HG03342 (cell line): ENCODE measurements around the gene TSPAN14.
"Not testable (repeated sequence)": the region's sequence is repeated elsewhere in the genome, so short reads cannot be mapped to it uniquely, and the experiment has no call there.

Experiments
- ATAC-seq: cut with Tn5 transposase; IDR thresholded peaks from one replicate; pipeline ENCODE4 v1.9.1; 2021; ENCODE audit warnings: mild to moderate bottlenecking, moderate library complexity; ENCODE audit not compliant: unreplicated experiment

Gene TSPAN14

GRCh38 chr10:80539421-80540031, 85.4 kb downstream of the TSPAN14 start:
- ATAC-seq: no peak

- ATAC-seq: no peak
Observed at GRCh38 chr10:80540136-80540535, 86.0 kb downstream of the TSPAN14 start.

GRCh38 chr10:80540618-80540980, 86.5 kb downstream of the TSPAN14 start:
- no peak for ATAC-seq

GRCh38 chr10:80540981-80541750, 87.1 kb downstream of the TSPAN14 start:
- peak; percentile 66 for ATAC-seq

GRCh38 chr10:80542053-80542452, 87.9 kb downstream of the TSPAN14 start:
- no peak for ATAC-seq

- ATAC-seq: no peak
Observed at GRCh38 chr10:80542652-80543318, 88.7 kb downstream of the TSPAN14 start.

GRCh38 chr10:80543319-80543672, 89.2 kb downstream of the TSPAN14 start:
- ATAC-seq: not testable (repeated sequence)

GRCh38 chr10:80544316-80544953, 90.3 kb downstream of the TSPAN14 start:
- ATAC-seq: no peak

- ATAC-seq: no peak
Observed at GRCh38 chr10:80545258-80545881, 91.3 kb downstream of the TSPAN14 start.

GRCh38 chr10:80552151-80552646, 98.1 kb downstream of the TSPAN14 start:
- no peak for ATAC-seq

GRCh38 chr10:80553436-80553835, 99.3 kb downstream of the TSPAN14 start:
- no peak for ATAC-seq

GRCh38 chr10:80554050-80554449, 99.9 kb downstream of the TSPAN14 start:
- no peak for ATAC-seq

GRCh38 chr10:80555415-80555814, 101.3 kb downstream of the TSPAN14 start:
- ATAC-seq: no peak

- no peak for ATAC-seq
Observed at GRCh38 chr10:80561950-80562349, 107.8 kb downstream of the TSPAN14 start.

GRCh38 chr10:80567292-80567691, 113.2 kb downstream of the TSPAN14 start:
- ATAC-seq: no peak

- ATAC-seq: no peak
Observed at GRCh38 chr10:80569131-80569895, 115.2 kb downstream of the TSPAN14 start.

- no peak for ATAC-seq
Observed at GRCh38 chr10:80571352-80571751, 117.2 kb downstream of the TSPAN14 start.

- ATAC-seq: no peak
Observed at GRCh38 chr10:80579181-80579763, 125.2 kb downstream of the TSPAN14 start.

- ATAC-seq: no peak
Observed at GRCh38 chr10:80579849-80580637, 125.9 kb downstream of the TSPAN14 start.
